Endothelial cell of umbilical vein (primary cell): ENCODE data around the gene ADPGK. TPM values are rescaled to one million over a fixed set of nuclear protein-coding genes. Genes with fewer than 3 reads are reported as not detected.

ENCODE experiments used
- BruUV-seq: library from RNA; stranded (reverse); fragments of 400-500 nt; replicated peaks from 2 replicates; lab custom pipeline; 2021; lab: Mats Ljungman, UMichigan
- CTCF ChIA-PET: fragments of 300-600, 350-600 bp; sonication (Branson Sonifier 250); formaldehyde crosslinking; loops from one replicate; lab custom pipeline; 2021; ENCODE audit warnings: antibody characterized with exemption, inconsistent platforms; lab: Charles Lee
- POLR2A ChIA-PET: fragments of 300-600, 350-600 bp; sonication (Branson Sonifier 250); formaldehyde crosslinking; loops from one replicate; lab custom pipeline; 2021; ENCODE audit warnings: antibody characterized with exemption, inconsistent platforms; lab: Charles Lee
- DNase-seq: peaks from one replicate; pipeline ENCODE4 v3.0.0-alpha.2; 2011; ENCODE audit warnings: low read depth, low spot score
- FAIRE-seq: peaks from 2 replicates; lab custom pipeline; 2011; peaks lifted over from hg19 to GRCh38; lab: Jason Lieb, UNC
- H2AFZ ChIP-seq: 2 replicates; pipeline ENCODE4 v1.6.0; 2012; ENCODE audit warnings: low read depth, low read length, control low read depth, inconsistent platforms
- H3K27ac ChIP-seq: 2 replicates; pipeline ENCODE4 v1.5.1; 2011; ENCODE audit warnings: low read depth, mild to moderate bottlenecking, control low read depth, low read length, moderate library complexity; ENCODE audit not compliant: insufficient read depth
- H3K27me3 ChIP-seq, 2 experiments: 2 replicates each; pipeline versions ENCODE4 v1.6.0 to v1.6.1; 2011; ENCODE audit warnings: low read length in 2 of 2, mixed read lengths in 1 of 2; ENCODE audit not compliant: control insufficient read depth in 2 of 2, insufficient read depth in 2 of 2
- H3K36me3 ChIP-seq, 2 experiments: 2 replicates in 1 of 2; 3 replicates in 1 of 2; pipeline ENCODE4 v1.5.1; 2011; ENCODE audit warnings: low read length in 2 of 2, mild to moderate bottlenecking in 1 of 2, moderate library complexity in 1 of 2; ENCODE audit not compliant: control insufficient read depth in 2 of 2, insufficient read depth in 2 of 2; ENCODE audit errors: extremely low read depth in 1 of 2
- H3K4me1 ChIP-seq: 3 replicates; pipeline ENCODE4 v1.5.1; 2011; ENCODE audit warnings: mild to moderate bottlenecking, low read length; ENCODE audit not compliant: control insufficient read depth, insufficient read depth; ENCODE audit errors: extremely low read depth
- H3K4me2 ChIP-seq: 2 replicates; pipeline ENCODE4 v1.6.1; 2011; ENCODE audit warnings: low read length, control low read depth, mixed read lengths; ENCODE audit not compliant: insufficient read depth
- H3K4me3 ChIP-seq, 3 experiments: fragments of 200-600 bp in 1 of 3; sonication (generic), shearing (Covaris generic) in 1 of 3; replicated peaks in 1 of 3; 2 replicates each; pipeline ENCODE4 v1.5.1; 2011 to 2016; ENCODE audit warnings: control low read depth in 3 of 3, low read length in 3 of 3, mild to moderate bottlenecking in 2 of 3, inconsistent platforms in 1 of 3, low read depth in 1 of 3, moderate library complexity in 1 of 3; ENCODE audit not compliant: insufficient read depth in 1 of 3
- H3K79me2 ChIP-seq: 2 replicates; pipeline ENCODE4 v1.6.0; 2012; ENCODE audit warnings: low read length, inconsistent platforms; ENCODE audit not compliant: control insufficient read depth, insufficient read depth
- H3K9ac ChIP-seq: replicated peaks from 2 replicates; pipeline ENCODE3; 2011; ENCODE audit warnings: low read length, control low read depth; ENCODE audit not compliant: insufficient read depth; ENCODE audit errors: extremely low read depth
- H3K9me1 ChIP-seq: replicated peaks from 3 replicates; pipeline ENCODE4 v1.6.0; 2011; ENCODE audit warnings: mild to moderate bottlenecking, low read length; ENCODE audit not compliant: control insufficient read depth, insufficient read depth; ENCODE audit errors: extremely low read depth
- H3K9me3 ChIP-seq: replicated peaks from 2 replicates; pipeline ENCODE4 v1.5.1; 2012; ENCODE audit warnings: low read length, inconsistent platforms; ENCODE audit not compliant: control insufficient read depth, insufficient read depth
- H4K20me1 ChIP-seq: replicated peaks from 2 replicates; pipeline ENCODE3; 2011; ENCODE audit warnings: mild to moderate bottlenecking, low read length; ENCODE audit not compliant: control insufficient read depth, insufficient read depth; ENCODE audit errors: extremely low read depth
- EZH2 ChIP-seq: IDR thresholded peaks from 2 replicates; pipeline ENCODE4 v1.6.1; 2012; ENCODE audit warnings: borderline replicate concordance, low read depth, mild to moderate bottlenecking, moderate library complexity, low read length, inconsistent platforms; ENCODE audit not compliant: severe bottlenecking
- FOS ChIP-seq: IDR thresholded peaks from 2 replicates; pipeline ENCODE4 v1.6.1; 2011; ENCODE audit warnings: mild to moderate bottlenecking, low read length, moderate library complexity, borderline replicate concordance; ENCODE audit not compliant: insufficient read depth
- GATA2 ChIP-seq: IDR thresholded peaks from 2 replicates; pipeline ENCODE4 v1.7.0; 2011; ENCODE audit warnings: low read depth, mild to moderate bottlenecking, moderate library complexity, mixed read lengths, low read length; ENCODE audit not compliant: insufficient read length, insufficient read depth
- JUN ChIP-seq: IDR thresholded peaks from 2 replicates; pipeline ENCODE4 v1.6.1; 2011; ENCODE audit warnings: borderline replicate concordance, low read depth; ENCODE audit not compliant: insufficient read length, insufficient read depth
- MAX ChIP-seq: IDR thresholded peaks from 2 replicates; pipeline ENCODE4 v1.6.1; 2011; ENCODE audit not compliant: insufficient read depth, insufficient read length
- MYC ChIP-seq: IDR thresholded peaks from one replicate; pipeline ENCODE4 v1.6.1; 2011; ENCODE audit warnings: mild to moderate bottlenecking, low read depth, low read length
- POLR2A ChIP-seq: IDR thresholded peaks from 2 replicates; pipeline ENCODE4 v1.6.1; 2012; ENCODE audit warnings: low read depth, mild to moderate bottlenecking, control low read depth, low read length
- POLR2AphosphoS5 ChIP-seq: IDR thresholded peaks from 2 replicates; pipeline ENCODE4 v1.6.1; 2012; ENCODE audit warnings: low read depth, mild to moderate bottlenecking, control low read depth, low read length, moderate library complexity; ENCODE audit not compliant: insufficient read depth
- dilution Hi-C: fragments of 300-500 bp; cut with MboI; formaldehyde crosslinking; loops from one replicate; pipeline ENCODE4 v1.15.0; 2019; ENCODE audit warnings: low sequenced_read_pairs; ENCODE audit not compliant: extremely low pct_ligation_motif_present
- intact Hi-C: fragments of 100-400 bp; cut with micrococcal nuclease; formaldehyde crosslinking; loops from one replicate; pipeline ENCODE4 v1.10.0; 2022
- polyA plus RNA-seq, 4 experiments: library from polyadenylated mRNA; depleted of rRNA in 3 of 4; stranded (reverse) in 3 of 4; unstranded in 1 of 4; fragments of >200 nt; gene quantifications; 2 replicates each; pipeline versions ENCODE4 v1.2.1 to v1.2.3, GENCODE V29; 2011 to 2012; ENCODE audit warnings: missing spikeins in 1 of 4
- total RNA-seq: library from RNA; stranded (reverse); gene quantifications from 2 replicates; pipeline ENCODE4 v1.2.3, GENCODE V29; 2021
- TF ChIP-seq, protein P1 (sequence below), 2 donors: IDR thresholded peaks; 1 replicate in 1 of 2; 2 replicates in 1 of 2; pipeline ENCODE4 v1.5.1; 2011; ENCODE audit warnings: low read length in 2 of 2, mild to moderate bottlenecking in 2 of 2, moderate library complexity in 2 of 2, control low read depth in 1 of 2, inconsistent platforms in 1 of 2, low read depth in 1 of 2; ENCODE audit not compliant: insufficient read depth in 1 of 2; ENCODE audit errors: extremely low read depth in 1 of 2

Gene ADPGK
- total and polyA plus RNA-seq, 2 donors (not counting 3 experiments of a cell fraction or from before 2014, with no cell fraction given): 51.0 to 57.1 TPM

DNA sequence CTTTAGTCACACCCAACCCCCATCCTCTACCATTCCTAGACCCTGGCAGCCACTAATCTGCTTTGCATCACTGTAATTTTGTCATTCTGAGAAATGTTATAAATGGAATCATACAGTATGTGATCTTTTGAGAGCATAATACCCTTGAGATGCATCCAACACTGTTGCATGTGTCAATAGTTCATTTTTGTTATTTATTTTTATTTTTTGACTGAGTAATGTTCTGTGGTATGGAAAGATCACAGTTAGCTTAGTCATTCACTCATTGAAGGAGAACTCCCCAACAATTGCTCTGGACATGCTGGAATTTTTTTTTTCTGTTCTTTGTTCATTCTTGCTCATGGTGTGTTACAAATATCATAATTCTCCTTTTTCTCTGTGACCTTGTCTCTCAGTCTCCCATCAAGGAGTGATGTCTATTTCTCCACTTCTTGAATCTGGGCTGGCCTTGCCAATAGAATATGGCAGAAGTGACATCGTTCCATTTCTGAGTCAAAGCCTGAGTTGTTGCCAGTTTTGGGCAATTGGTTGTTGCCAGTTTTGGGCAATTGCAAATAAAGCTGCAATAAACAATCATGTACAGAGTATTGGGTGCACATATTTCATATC lies 6.8 kb upstream of the ADPGK start:
- Histone ChIP-seq H4K20me1 (no peaks in the 10 kb centered on the region), H3K27me3 (peaks cover 38 to 47% of the 10 kb centered on the region in 2 experiments), H3K9me1 (no peaks in the 10 kb centered on the region), H3K4me3 (no peak overlapping the region), H3K9ac (no peak overlapping the region), H3K9me3 (no peaks in the 10 kb centered on the region), H3K36me3 (no peaks in the 10 kb centered on the region), H2AFZ (no peak overlapping the region), H3K27ac (no peak overlapping the region), H3K4me2 (no peak overlapping the region), H3K79me2 (no peaks in the 10 kb centered on the region), H3K4me1 (no peaks in the 10 kb centered on the region)
- intact Hi-C loops (no loop called here), dilution Hi-C loops (no loop called here)
- FAIRE-seq (no peak), DNase-seq (no peak)
- TF ChIP-seq MAX: no peak
- TF ChIP-seq JUN: no peak
- TF ChIP-seq EZH2: no peak
- no TSS peak for BruUV-seq
- POLR2A ChIA-PET: no interaction called here
- CTCF ChIA-PET: no interaction called here

GRCh38 chr15:72787526-72787925 lies 4.0 kb upstream of the ADPGK start:
- dilution Hi-C loops: no loop called here
- Histone ChIP-seq H3K4me2 (no peak overlapping the region), H3K27ac (no peak overlapping the region), H3K79me2 (peaks cover 8% of the 10 kb centered on the region), H3K4me3 (no peak overlapping the region), H3K36me3 (no peaks in the 10 kb centered on the region), H3K4me1 (peaks cover 8% of the 10 kb centered on the region), H3K9me1 (no peaks in the 10 kb centered on the region), H3K9ac (no peak overlapping the region), H4K20me1 (no peaks in the 10 kb centered on the region), H3K27me3 (peaks cover 24 to 32% of the 10 kb centered on the region in 2 experiments), H2AFZ (no peak overlapping the region), H3K9me3 (no peaks in the 10 kb centered on the region)
- intact Hi-C loops: loop anchor here (10.0 kb wide), 1 partner anchor 847 kb away; the partner anchor contains the start of gene NPTN
- FAIRE-seq: no peak
- POLR2A ChIA-PET: interaction anchor here (0.6 kb wide), 1 partner anchor 31 kb away, joined by 7 read pairs; no protein-coding TSS in a partner anchor
- TF ChIP-seq GATA2: no peak
- no peak for TF ChIP-seq EZH2
- no peak for TF ChIP-seq JUN
- no peak for TF ChIP-seq MAX
- no peak for TF ChIP-seq MYC
- no peak for TF ChIP-seq POLR2A
- TF ChIP-seq POLR2AphosphoS5: no peak
- TF ChIP-seq, protein P1, sequence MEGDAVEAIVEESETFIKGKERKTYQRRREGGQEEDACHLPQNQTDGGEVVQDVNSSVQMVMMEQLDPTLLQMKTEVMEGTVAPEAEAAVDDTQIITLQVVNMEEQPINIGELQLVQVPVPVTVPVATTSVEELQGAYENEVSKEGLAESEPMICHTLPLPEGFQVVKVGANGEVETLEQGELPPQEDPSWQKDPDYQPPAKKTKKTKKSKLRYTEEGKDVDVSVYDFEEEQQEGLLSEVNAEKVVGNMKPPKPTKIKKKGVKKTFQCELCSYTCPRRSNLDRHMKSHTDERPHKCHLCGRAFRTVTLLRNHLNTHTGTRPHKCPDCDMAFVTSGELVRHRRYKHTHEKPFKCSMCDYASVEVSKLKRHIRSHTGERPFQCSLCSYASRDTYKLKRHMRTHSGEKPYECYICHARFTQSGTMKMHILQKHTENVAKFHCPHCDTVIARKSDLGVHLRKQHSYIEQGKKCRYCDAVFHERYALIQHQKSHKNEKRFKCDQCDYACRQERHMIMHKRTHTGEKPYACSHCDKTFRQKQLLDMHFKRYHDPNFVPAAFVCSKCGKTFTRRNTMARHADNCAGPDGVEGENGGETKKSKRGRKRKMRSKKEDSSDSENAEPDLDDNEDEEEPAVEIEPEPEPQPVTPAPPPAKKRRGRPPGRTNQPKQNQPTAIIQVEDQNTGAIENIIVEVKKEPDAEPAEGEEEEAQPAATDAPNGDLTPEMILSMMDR (IDR thresholded peaks at IDR 0.05; ENCODE audit: extremely low read depth in 1 of 2, insufficient read depth in 1 of 2, low read depth in 1 of 2, low read length in 2 of 2): no peak
- no peak for TF ChIP-seq FOS
- CTCF ChIA-PET: no interaction called here
- no peak for DNase-seq
- no TSS peak for BruUV-seq
